GM12878 (cell line): ENCODE measurements around the gene NEGR1. TPM values are rescaled to one million over a fixed set of nuclear protein-coding genes. Genes with fewer than 3 reads are reported as not detected.

Experiments used
- ATAC-seq: fragments of 200-7000 bp; cut with Tn5 transposase; 3 replicates; pipeline ENCODE4 v1.9.1; 2020; ENCODE audit warnings: mild to moderate bottlenecking, moderate library complexity
- BruUV-seq: library from RNA; stranded (reverse); fragments of 400-500 nt; replicated peaks from 2 replicates; lab custom pipeline; 2021; lab: Mats Ljungman, UMichigan
- CTCF ChIA-PET: fragments of 300-600 bp; sonication (Branson Sonifier 250); formaldehyde crosslinking; extraction: SDS; loops from one replicate; lab custom pipeline; 2021; ENCODE audit warnings: inconsistent platforms; lab: Yijun Ruan, JAX
- POLR2A ChIA-PET: fragments of 350-600 bp; formaldehyde crosslinking; extraction: SDS; loops from one replicate; lab custom pipeline; 2021; ENCODE audit warnings: inconsistent platforms; lab: Charles Lee
- RAD21 ChIA-PET: fragments of 300-600 bp; sonication (Branson Sonifier 250); formaldehyde crosslinking; loops from one replicate; lab custom pipeline; 2023; ENCODE audit warnings: antibody characterized with exemption; ENCODE audit not compliant: unreplicated experiment; lab: Charles Lee
- SMC1A ChIA-PET: fragments of 300-600 bp; sonication (Branson Sonifier 250); formaldehyde crosslinking; loops from one replicate; lab custom pipeline; 2023; ENCODE audit not compliant: unreplicated experiment, uncharacterized antibody; lab: Charles Lee
- DNase-seq: peaks from one replicate; pipeline ENCODE4 v3.0.0-alpha.2; 2011; ENCODE audit warnings: low read depth, low spot score
- FAIRE-seq: peaks from 3 replicates; lab custom pipeline; 2011; peaks lifted over from hg19 to GRCh38; lab: Jason Lieb, UNC
- H2AFZ ChIP-seq: 2 replicates; pipeline ENCODE4 v1.6.0; 2011; ENCODE audit warnings: low read depth, low read length, control low read depth; ENCODE audit not compliant: control insufficient read depth
- H3K27ac ChIP-seq: 2 replicates; pipeline ENCODE4 v1.5.1; 2011; ENCODE audit warnings: control low read depth; ENCODE audit not compliant: control insufficient read depth, insufficient read depth
- H3K27me3 ChIP-seq, 2 experiments: replicated peaks in 1 of 2; 2 replicates each; pipeline versions ENCODE4 v1.6.0 to v1.6.1; 2011; ENCODE audit warnings: low read length in 1 of 2; ENCODE audit not compliant: control insufficient read depth in 2 of 2, insufficient read depth in 2 of 2
- H3K36me3 ChIP-seq, 2 experiments: 2 replicates each; pipeline ENCODE4 v1.5.1; 2011; ENCODE audit warnings: low read length in 1 of 2; ENCODE audit not compliant: control insufficient read depth in 2 of 2, insufficient read depth in 2 of 2
- H3K4me1 ChIP-seq: 2 replicates; pipeline ENCODE4 v1.6.1; 2011; ENCODE audit warnings: mild to moderate bottlenecking, low read length, moderate library complexity, mixed read lengths; ENCODE audit not compliant: control insufficient read depth, insufficient read depth
- H3K4me2 ChIP-seq: 2 replicates; pipeline ENCODE4 v1.6.0; 2011; ENCODE audit warnings: control low read depth; ENCODE audit not compliant: control insufficient read depth, insufficient read depth
- H3K4me3 ChIP-seq: fragments of 200-600 bp; sonication (generic); 2 replicates; pipeline ENCODE4 v1.5.1; 2016
- H3K79me2 ChIP-seq: 2 replicates; pipeline ENCODE4 v1.6.0; 2011; ENCODE audit warnings: low read length; ENCODE audit not compliant: control insufficient read depth, insufficient read depth
- H3K9ac ChIP-seq: 2 replicates; pipeline ENCODE4 v1.8.0; 2011; ENCODE audit warnings: low read length, control low read depth, mixed read lengths; ENCODE audit not compliant: control insufficient read depth, insufficient read depth
- H3K9me3 ChIP-seq: replicated peaks from 3 replicates; pipeline ENCODE4 v1.5.1; 2011; ENCODE audit warnings: mild to moderate bottlenecking, low read length; ENCODE audit not compliant: control insufficient read depth, insufficient read depth
- H4K20me1 ChIP-seq: 2 replicates; pipeline ENCODE4 v1.6.0; 2011; ENCODE audit not compliant: control insufficient read depth, insufficient read depth
- ASH2L ChIP-seq: fragments of 300-600, 200-600 bp; sonication (generic); IDR thresholded peaks from 2 replicates; pipeline ENCODE4 v1.6.1; 2017; ENCODE audit warnings: low read depth, mild to moderate bottlenecking, borderline replicate concordance
- E2F8 ChIP-seq: fragments of 450-650 bp; IDR thresholded peaks from 2 replicates; pipeline ENCODE4 v1.6.1; 2018; ENCODE audit warnings: mild to moderate bottlenecking, low read depth, moderate library complexity; ENCODE audit not compliant: partially characterized antibody
- HDAC2 ChIP-seq: fragments of 200-600 bp; sonication (generic); IDR thresholded peaks from 2 replicates; pipeline ENCODE4 v1.6.1; 2017
- IRF3 ChIP-seq: fragments of 450-650 bp; IDR thresholded peaks from 2 replicates; pipeline ENCODE4 v1.6.1; 2014; ENCODE audit warnings: mild to moderate bottlenecking
- IRF4 ChIP-seq: IDR thresholded peaks from 2 replicates; pipeline ENCODE4 v1.6.1; 2011; ENCODE audit warnings: low read depth, low read length
- IRF5 ChIP-seq: fragments of 450-650 bp; IDR thresholded peaks from 2 replicates; pipeline ENCODE4 v1.6.1; 2017; ENCODE audit warnings: borderline replicate concordance
- JUND ChIP-seq: IDR thresholded peaks from 2 replicates; pipeline ENCODE4 v1.6.1; 2012; ENCODE audit warnings: low read depth, mild to moderate bottlenecking, low read length, improper control_type of control experiment, moderate library complexity
- MYC ChIP-seq: IDR thresholded peaks from 2 replicates; pipeline ENCODE4 v1.6.1; 2011; ENCODE audit warnings: mild to moderate bottlenecking, low read length, moderate library complexity, inconsistent platforms; ENCODE audit not compliant: insufficient read depth, insufficient replicate concordance, insufficient read length, severe bottlenecking
- RELA ChIP-seq: fragments of 450-650 bp; IDR thresholded peaks from 2 replicates; pipeline ENCODE4 v1.8.0; 2014; ENCODE audit warnings: borderline replicate concordance; ENCODE audit not compliant: partially characterized antibody
- SREBF1 ChIP-seq: IDR thresholded peaks from 2 replicates; pipeline ENCODE4 v1.6.1; 2012; ENCODE audit warnings: mild to moderate bottlenecking, low read length
- SRF ChIP-seq, 2 experiments: IDR thresholded peaks; 2 replicates each; pipeline ENCODE4 v1.6.1; 2011; ENCODE audit warnings: low read depth in 2 of 2, low read length in 2 of 2, mild to moderate bottlenecking in 1 of 2, moderate library complexity in 1 of 2
- TAF1 ChIP-seq: IDR thresholded peaks from 2 replicates; pipeline ENCODE4 v1.6.1; 2011; ENCODE audit warnings: mild to moderate bottlenecking, low read depth, low read length, borderline replicate concordance
- ZNF24 ChIP-seq: fragments of 450-650 bp; IDR thresholded peaks from 2 replicates; pipeline ENCODE4 v1.6.1; 2017; ENCODE audit warnings: antibody characterized with exemption, mild to moderate bottlenecking
- ZNF687 ChIP-seq: fragments of 450-650 bp; IDR thresholded peaks from 2 replicates; pipeline ENCODE4 v1.6.1; 2017; ENCODE audit warnings: mild to moderate bottlenecking, moderate library complexity
- WGBS: methylation state at CpG from one replicate; pipeline ENCODE4 v1.1.6; 2016; ENCODE audit warnings: low lambda C conversion rate; ENCODE audit not compliant: insufficient replicate concordance, insufficient coverage; ENCODE audit errors: missing lambda C conversion rate; 5-methylcytosine and 5-hydroxymethylcytosine counted together
- in situ Hi-C: fragments of 300-500 bp; cut with MboI; formaldehyde crosslinking; loops from 9 replicates; pipeline ENCODE4 v1.14.3; 2018; ENCODE audit warnings: mixed read lengths
- intact Hi-C: fragments of 100-400 bp; cut with micrococcal nuclease; formaldehyde crosslinking; loops from one replicate; pipeline ENCODE4 v1.14.2; 2022; ENCODE audit not compliant: unreplicated experiment
- polyA plus RNA-seq, 11 experiments: library from polyadenylated mRNA; depleted of rRNA in 4 of 11; unstranded in 6 of 11; stranded (reverse) in 5 of 11; fragments of >200 nt; fragmentation: Nextera tagmentation in 4 of 11; fragmentation: Illumina TruSeq in 1 of 11; extraction: Ambion mirVana in 4 of 11; extraction: Trizol in 1 of 11; gene quantifications; 1 replicate in 1 of 11; 2 replicates in 10 of 11; pipeline versions ENCODE4 v1.2.1 to v1.2.3, GENCODE V29; 2011 to 2016; ENCODE audit warnings: inconsistent platforms in 2 of 11, missing spikeins in 2 of 11, low read depth in 1 of 11
- total RNA-seq, 4 experiments: library from RNA; depleted of rRNA in 3 of 4; stranded (reverse); fragments of >200 nt in 3 of 4; fragmentation: Illumina TruSeq in 1 of 4; extraction: Trizol in 1 of 4; gene quantifications; 2 replicates each; pipeline versions ENCODE4 v1.2.1 to v1.2.3, GENCODE V29; 2013 to 2021

Gene NEGR1
- total and polyA plus RNA-seq, 10 of the 15 experiments (the other 5 are each of a cell fraction or from before 2014, with no cell fraction given) = under 0.01 to 0.03 (median 0.01) TPM; not detected in 7

GRCh38 chr1:72011721-72012120 lies 270.6 kb downstream of the NEGR1 start (continued):
- TF ChIP-seq IRF3 (no peak), HDAC2 (no peak), ZNF24 (no peak), IRF5 (no peak), SRF (IDR thresholded peaks at IDR 0.05; ENCODE audit: low read depth in 2 of 2, low read length in 2 of 2) (no peak), MYC (no peak), IRF4 (no peak)

GRCh38 chr1:72010094-72010431 lies 272.3 kb downstream of the NEGR1 start:
- ChIA-PET CTCF (no interaction called here), POLR2A (no interaction called here), RAD21 (no interaction called here), SMC1A (interaction anchor here (1.0 kb wide), 1 partner anchor 24 kb away, joined by 3 read pairs; no protein-coding TSS in a partner anchor)
- Histone ChIP-seq H3K36me3 (no peaks in the 10 kb centered on the region), H3K4me2 (no peak overlapping the region), H3K27ac (no peak overlapping the region), H3K27me3 (no peaks in the 10 kb centered on the region), H3K4me1 (no peaks in the 10 kb centered on the region), H3K79me2 (no peaks in the 10 kb centered on the region), H2AFZ (no peak overlapping the region), H3K9me3 (no peaks in the 10 kb centered on the region), H4K20me1 (no peaks in the 10 kb centered on the region), H3K4me3 (no peak overlapping the region), H3K9ac (no peak overlapping the region)
- intact Hi-C loops (no loop called here), in situ Hi-C loops (no loop called here)
- no peak for ATAC-seq
- WGBS = 0% methylated on average over 3 of the region's 3 CpGs
- no peak for FAIRE-seq
- no TSS peak for BruUV-seq
- no peak for DNase-seq
- TF ChIP-seq RELA (no peak), ASH2L (no peak), TAF1 (no peak), E2F8 (no peak), JUND (no peak), ZNF687 (no peak), SREBF1 (no peak)
